Keratinocyte (primary cell): ENCODE data around the gene CHRM4.

Source experiments
- EZH2 ChIP-seq: IDR thresholded peaks from one replicate; pipeline ENCODE4 v1.6.1; 2012; ENCODE audit warnings: inconsistent platforms, mild to moderate bottlenecking, low read length, moderate library complexity
- TF ChIP-seq, protein P1 (sequence below), 3 experiments: IDR thresholded peaks in 1 of 3; conservative IDR thresholded peaks in 1 of 3; optimal IDR thresholded peaks in 1 of 3; 2 replicates in 2 of 3; 3 replicates in 1 of 3; pipeline versions ENCODE3 to v1.5.1; 2011; ENCODE audit warnings: low read length in 3 of 3, mild to moderate bottlenecking in 3 of 3, moderate library complexity in 2 of 3, control low read depth in 1 of 3, inconsistent platforms in 1 of 3; ENCODE audit not compliant: insufficient read depth in 2 of 3; ENCODE audit errors: extremely low read depth in 1 of 3

DNA sequence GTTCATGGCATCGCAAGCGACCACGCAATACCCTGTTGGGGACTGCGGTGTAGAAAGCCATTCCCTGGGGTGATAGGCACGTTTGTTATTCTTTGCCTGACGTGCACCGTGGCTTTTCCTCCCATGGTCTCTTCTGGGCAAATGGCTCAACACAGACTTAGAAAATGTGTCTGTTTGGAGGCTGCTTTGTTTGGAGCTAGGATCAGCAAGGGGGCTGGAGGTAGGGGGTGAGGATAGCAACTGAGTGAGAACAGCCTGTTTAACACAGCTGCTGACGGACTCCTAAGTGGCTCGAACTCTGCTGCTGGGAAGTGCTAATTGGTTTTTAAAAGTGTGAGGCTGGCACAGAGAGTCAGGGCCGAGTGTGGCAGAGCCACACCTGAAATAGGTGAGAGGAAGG lies 16.1 kb upstream of the CHRM4 start:
- no peak for TF ChIP-seq EZH2
- TF ChIP-seq, protein P1, sequence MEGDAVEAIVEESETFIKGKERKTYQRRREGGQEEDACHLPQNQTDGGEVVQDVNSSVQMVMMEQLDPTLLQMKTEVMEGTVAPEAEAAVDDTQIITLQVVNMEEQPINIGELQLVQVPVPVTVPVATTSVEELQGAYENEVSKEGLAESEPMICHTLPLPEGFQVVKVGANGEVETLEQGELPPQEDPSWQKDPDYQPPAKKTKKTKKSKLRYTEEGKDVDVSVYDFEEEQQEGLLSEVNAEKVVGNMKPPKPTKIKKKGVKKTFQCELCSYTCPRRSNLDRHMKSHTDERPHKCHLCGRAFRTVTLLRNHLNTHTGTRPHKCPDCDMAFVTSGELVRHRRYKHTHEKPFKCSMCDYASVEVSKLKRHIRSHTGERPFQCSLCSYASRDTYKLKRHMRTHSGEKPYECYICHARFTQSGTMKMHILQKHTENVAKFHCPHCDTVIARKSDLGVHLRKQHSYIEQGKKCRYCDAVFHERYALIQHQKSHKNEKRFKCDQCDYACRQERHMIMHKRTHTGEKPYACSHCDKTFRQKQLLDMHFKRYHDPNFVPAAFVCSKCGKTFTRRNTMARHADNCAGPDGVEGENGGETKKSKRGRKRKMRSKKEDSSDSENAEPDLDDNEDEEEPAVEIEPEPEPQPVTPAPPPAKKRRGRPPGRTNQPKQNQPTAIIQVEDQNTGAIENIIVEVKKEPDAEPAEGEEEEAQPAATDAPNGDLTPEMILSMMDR (optimal IDR thresholded peaks at IDR 0.05 in 1 of 3, IDR thresholded peaks at IDR 0.05 in 1 of 3, conservative IDR thresholded peaks at IDR 0.05 in 1 of 3; ENCODE audit: extremely low read depth in 1 of 3, insufficient read depth in 2 of 3, low read length in 3 of 3): no peak
